Urinary bladder (tissue), 4 donors: ENCODE results near the gene C16orf89. TPM values are rescaled to one million over a fixed set of nuclear protein-coding genes. Genes with fewer than 3 reads are reported as not detected.
"Not testable (repeated sequence)": the region's sequence is repeated elsewhere in the genome, so short reads cannot be mapped to it uniquely, and the experiment has no call there.

ENCODE experiments used
- DNase-seq: peaks from one replicate; pipeline ENCODE4 v3.0.0-alpha.2; 2015; ENCODE audit errors: extremely low spot score
- H3K27ac ChIP-seq: one replicate; pipeline ENCODE4 v1.5.1; 2013; ENCODE audit warnings: low read depth, mild to moderate bottlenecking, moderate library complexity
- H3K36me3 ChIP-seq: one replicate; pipeline ENCODE4 v1.6.1; 2013; ENCODE audit warnings: mild to moderate bottlenecking, moderate library complexity; ENCODE audit not compliant: insufficient read depth
- H3K4me1 ChIP-seq: one replicate; pipeline ENCODE4 v1.6.1; 2013; ENCODE audit warnings: mild to moderate bottlenecking, moderate library complexity; ENCODE audit not compliant: insufficient read depth
- H3K4me3 ChIP-seq: one replicate; pipeline ENCODE4 v1.5.1; 2013; ENCODE audit warnings: low read depth, low read length
- WGBS: extraction: QIAGEN DNeasy Blood & Tissue Kit; methylation state at CpG from one replicate; pipeline ENCODE4 v1.1.7; 2013; 5-methylcytosine and 5-hydroxymethylcytosine counted together
- polyA plus RNA-seq: library from polyadenylated mRNA; stranded (reverse); fragments of 200-250 nt; gene quantifications from one replicate; pipeline ENCODE4 v1.2.3, GENCODE V29; 2013
- total RNA-seq: library from RNA; depleted of rRNA; stranded (reverse); fragments of >200 nt; gene quantifications from one replicate; pipeline ENCODE4 v1.2.3, GENCODE V29; 2014
- donor health status: healthy with polysubstance abuse.
- donor health status: healthy.

The C16orf89 gene
- total and polyA plus RNA-seq, 2 donors, result 6.0 to 11.1 TPM

GRCh38 chr16:5093081-5093480, 27.3 kb upstream of the C16orf89 start:
- H3K27ac ChIP-seq, DNase-seq, H3K4me1 ChIP-seq, H3K36me3 ChIP-seq, H3K4me3 ChIP-seq: not testable (repeated sequence)
- 87% methylated on average over 9 of the region's 9 CpGs for WGBS

GRCh38 chr16:5090592-5090991, 24.8 kb upstream of the C16orf89 start:
- not testable (repeated sequence) for H3K4me1 ChIP-seq, H3K27ac ChIP-seq, H3K4me3 ChIP-seq, H3K36me3 ChIP-seq, DNase-seq
- WGBS, result 91% methylated on average over 9 of the region's 9 CpGs

- DNase-seq, H3K27ac ChIP-seq, H3K4me3 ChIP-seq, H3K36me3 ChIP-seq, H3K4me1 ChIP-seq: not testable (repeated sequence)
- 91% methylated on average over 26 of the region's 26 CpGs for WGBS
These were observed 24.3 kb upstream of the C16orf89 start for GRCh38 chr16:5089911-5090555.

GRCh38 chr16:5088936-5089335, 23.2 kb upstream of the C16orf89 start:
- not testable (repeated sequence) for H3K36me3 ChIP-seq, H3K4me1 ChIP-seq, H3K4me3 ChIP-seq, H3K27ac ChIP-seq, DNase-seq
- 89% methylated on average over 17 of the region's 17 CpGs for WGBS

- DNase-seq, result not testable (repeated sequence)
- 88% methylated on average over 18 of the region's 18 CpGs for WGBS
These were observed 22.5 kb upstream of the C16orf89 start for GRCh38 chr16:5088086-5088790.

GRCh38 chr16:5085716-5086115, 20.0 kb upstream of the C16orf89 start:
- 95% methylated on average over 11 of the region's 11 CpGs for WGBS
- DNase-seq, H3K4me3 ChIP-seq, H3K27ac ChIP-seq, H3K36me3 ChIP-seq, H3K4me1 ChIP-seq: not testable (repeated sequence)

More at GRCh38 chr16:5088086-5088790, 22.5 kb upstream of the C16orf89 start:
- H3K4me3 ChIP-seq, H3K4me1 ChIP-seq, H3K27ac ChIP-seq, H3K36me3 ChIP-seq: not testable (repeated sequence)

- H3K27ac ChIP-seq, H3K4me3 ChIP-seq, H3K4me1 ChIP-seq, H3K36me3 ChIP-seq, DNase-seq: not testable (repeated sequence)
- WGBS, result 70% methylated on average over 10 of the region's 10 CpGs
These were observed 19.0 kb upstream of the C16orf89 start for GRCh38 chr16:5084802-5085201.

- H3K4me3 ChIP-seq, DNase-seq, H3K27ac ChIP-seq, H3K4me1 ChIP-seq, H3K36me3 ChIP-seq: not testable (repeated sequence)
- 83% methylated on average over 11 of the region's 11 CpGs for WGBS
These were observed 18.5 kb upstream of the C16orf89 start for GRCh38 chr16:5084099-5084731.

- H3K36me3 ChIP-seq, result not testable (repeated sequence)
These were observed 17.9 kb upstream of the C16orf89 start for GRCh38 chr16:5083646-5084045.

GRCh38 chr16:5080996-5081395, 15.2 kb upstream of the C16orf89 start:
- H3K36me3 ChIP-seq, DNase-seq, H3K27ac ChIP-seq, H3K4me3 ChIP-seq, H3K4me1 ChIP-seq: not testable (repeated sequence)
- WGBS, result 76% methylated on average over 9 of the region's 9 CpGs

More at GRCh38 chr16:5083646-5084045, 17.9 kb upstream of the C16orf89 start:
- WGBS, result 87% methylated on average over 9 of the region's 9 CpGs
- DNase-seq, H3K27ac ChIP-seq, H3K4me1 ChIP-seq, H3K4me3 ChIP-seq: not testable (repeated sequence)

- H3K27ac ChIP-seq, H3K36me3 ChIP-seq, H3K4me3 ChIP-seq, H3K4me1 ChIP-seq, DNase-seq: not testable (repeated sequence)
- 89% methylated on average over 12 of the region's 12 CpGs for WGBS
These were observed 14.7 kb upstream of the C16orf89 start for GRCh38 chr16:5080461-5080860.

- 91% methylated on average over 17 of the region's 17 CpGs for WGBS
- Histone ChIP-seq H3K4me1 (no peaks in the 10 kb centered on the region), H3K4me3 (no peak overlapping the region), H3K36me3 (peaks cover 3% of the 10 kb centered on the region), H3K27ac (no peak overlapping the region)
- DNase-seq, result no peak
These were observed 12.9 kb upstream of the C16orf89 start for GRCh38 chr16:5078626-5079025.

GRCh38 chr16:5077304-5077703, 11.5 kb upstream of the C16orf89 start:
- Histone ChIP-seq H3K36me3 (no peaks in the 10 kb centered on the region), H3K4me1 (no peaks in the 10 kb centered on the region), H3K27ac (no peak overlapping the region), H3K4me3 (no peak overlapping the region)
- no peak for DNase-seq
- WGBS, result 96% methylated on average over 13 of the region's 13 CpGs

- H3K27ac ChIP-seq, result no peak overlapping the region
- WGBS, result 81% methylated on average over 5 of the region's 5 CpGs
- H3K4me3 ChIP-seq, result no peak overlapping the region
- DNase-seq, result no peak
- no peaks in the 10 kb centered on the region for H3K36me3 ChIP-seq
- no peaks in the 10 kb centered on the region for H3K4me1 ChIP-seq
These were observed 9.9 kb upstream of the C16orf89 start for GRCh38 chr16:5075637-5076036.
